ENCODE measurements around the gene MYH10. TPM values are rescaled to one million over a fixed set of nuclear protein-coding genes. Genes with fewer than 3 reads are reported as not detected.

Gene MYH10
- total RNA-seq, result 100 to 1,000 TPM in 1 of 5 donors, 10 to 100 TPM in 3, 1 to 10 TPM in 1; 9.3 to 104 (median 24.2) TPM
- polyA plus RNA-seq, result 1 to 10 TPM; 1.8 to 2.4 (median 2.3) TPM
- long read RNA-seq, donor 1, partial matches to known transcripts, result 8 of 8 reads
- long read RNA-seq, donor 1, other reads (novel, unspliced or antisense), result 0 of 8 reads
- long read RNA-seq, donor 2, partial matches to known transcripts, result 5 of 5 reads
- long read RNA-seq, donor 2, other reads (novel, unspliced or antisense), result 0 of 5 reads
- long read RNA-seq, donor 3, result 0 reads
- long read RNA-seq, donor 4, result 0 reads
- long read RNA-seq, donor 5, result 0 reads
- long read RNA-seq, donor 6, full-length matches to known transcripts, result 2 of 17 reads
- long read RNA-seq, donor 6, partial matches to known transcripts, result 15 of 17 reads
- long read RNA-seq, donor 6, other reads (novel, unspliced or antisense), result 0 of 17 reads
- long read RNA-seq, donor 7, partial matches to known transcripts, result 25 of 27 reads
- long read RNA-seq, donor 7, other reads (novel, unspliced or antisense), result 0 of 27 reads
- long read RNA-seq, donor 8, result 0 reads
- long read RNA-seq, donor 9, partial matches to known transcripts, result 12 of 14 reads
- long read RNA-seq, donor 9, other reads (novel, unspliced or antisense), result 0 of 14 reads
- long read RNA-seq, donor 10, result 0 reads

GRCh38 chr17:8630227-8630801 lies at the start of gene MYH10:
MYH10 (minus strand) TSS chr17:8630725; CDS start chr17:8623246, 7,479 bp downstream.
- no peak for DNase-seq
- H3K4me1 ChIP-seq, result peaks cover 9 to 39% (median 30%) of the 10 kb centered on the region in 4 donors
- H3K9me3 ChIP-seq, result no peaks in the 10 kb centered on the region
- no peaks in the 10 kb centered on the region for H3K36me3 ChIP-seq
- H3K27ac ChIP-seq, result peak within 1 kb of the TSS; percentile 63 to 91 (median 83)
- peak within 1 kb of the TSS; percentile 73 to 88 (median 80) for H3K4me3 ChIP-seq
- peaks cover 0 to 50% (median 27%) of the 10 kb centered on the region in 3 donors for H3K27me3 ChIP-seq
- TF ChIP-seq EP300 (IDR thresholded peaks at IDR 0.05) (no peak), POLR2AphosphoS5 (IDR thresholded peaks at IDR 0.05) (no peak), CTCF (IDR thresholded peaks at IDR 0.05) (no peak), POLR2A (IDR thresholded peaks at IDR 0.05) (no peak)
- 0 to 3% (median 0%) methylated on average over 14 to 33 of the region's 33 CpGs for WGBS, 5 donors
- intact Hi-C loops (cut with DNase I; ENCODE audit: low total_unique reads), result no loop called here

GRCh38 chr17:8679126-8679525 lies 48.6 kb upstream of the MYH10 start:
- WGBS, 5 donors, result 51 to 93% (median 87%) methylated on average over 3 of the region's 3 CpGs
- no peaks in the 10 kb centered on the region for H3K27me3 ChIP-seq
- H3K27ac ChIP-seq, result no peak overlapping the region
- no peak overlapping the region for H3K4me3 ChIP-seq
- H3K4me1 ChIP-seq, result peaks cover 0 to 32% (median 17%) of the 10 kb centered on the region in 4 donors
- peaks cover 0 to 6% (median 0%) of the 10 kb centered on the region in 4 donors for H3K9me3 ChIP-seq
- intact Hi-C loops (cut with DNase I; ENCODE audit: low total_unique reads), result no loop called here
- no peaks in the 10 kb centered on the region for H3K36me3 ChIP-seq
- TF ChIP-seq CTCF (IDR thresholded peaks at IDR 0.05), result no peak
- no peak for TF ChIP-seq POLR2AphosphoS5 (IDR thresholded peaks at IDR 0.05)
- no peak for TF ChIP-seq EP300 (IDR thresholded peaks at IDR 0.05)
- no peak for TF ChIP-seq POLR2A (IDR thresholded peaks at IDR 0.05)
- DNase-seq, result no peak

- no peak for DNase-seq
- TF ChIP-seq EP300 (IDR thresholded peaks at IDR 0.05) (no peak), POLR2AphosphoS5 (IDR thresholded peaks at IDR 0.05) (no peak), CTCF (IDR thresholded peaks at IDR 0.05) (no peak), POLR2A (IDR thresholded peaks at IDR 0.05) (no peak)
- no peaks in the 10 kb centered on the region for H3K36me3 ChIP-seq
- H3K4me3 ChIP-seq, result no peak overlapping the region
- intact Hi-C loops (cut with DNase I; ENCODE audit: low total_unique reads), result no loop called here
- H3K27ac ChIP-seq, result peak overlapping the region in 4 of 5 donors; percentile 33 to 74 (median 48)
- H3K9me3 ChIP-seq, result peaks cover 0 to 6% (median 0%) of the 10 kb centered on the region in 4 donors
- H3K4me1 ChIP-seq, result peaks cover 0 to 23% (median 11%) of the 10 kb centered on the region in 4 donors
- peaks cover 0 to 7% (median 0%) of the 10 kb centered on the region in 3 donors for H3K27me3 ChIP-seq
- 54 to 64% (median 61%) methylated on average over 8 of the region's 8 CpGs for WGBS, 5 donors
Observed at GRCh38 chr17:8675306-8675705, 44.8 kb upstream of the MYH10 start.

Measured in stomach (tissue), 19 donors.